K562 (cell line): ENCODE measurements around the gene AARS1. TPM values are rescaled to one million over a fixed set of nuclear protein-coding genes. Genes with fewer than 3 reads are reported as not detected.
A peak's percentile ranks its signal among the peaks of the same experiment; 100 is the strongest.

Source experiments
- BACH1 ChIP-seq: fragments of 200-800 bp; sonication (Bioruptor generic); IDR thresholded peaks from 2 replicates; pipeline ENCODE4 v1.6.1; 2016; ENCODE audit warnings: missing genetic modification characterization, missing compliant biosample characterization
- CCNT2 ChIP-seq: IDR thresholded peaks from 2 replicates; pipeline ENCODE4 v1.6.1; 2011; ENCODE audit warnings: borderline replicate concordance, low read depth, mild to moderate bottlenecking, moderate library complexity, mixed read lengths, low read length; ENCODE audit not compliant: insufficient read length; ENCODE audit errors: extremely low read depth
- CREB1 ChIP-seq, 2 experiments: sonication (generic) in 1 of 2; formaldehyde crosslinking in 1 of 2; IDR thresholded peaks; 2 replicates each; pipeline versions ENCODE4 v1.6.1 to v1.8.0; 2012 to 2022; ENCODE audit warnings: inconsistent platforms in 1 of 2, mild to moderate bottlenecking in 1 of 2, missing genetic modification reagents in 1 of 2, moderate library complexity in 1 of 2
- EP300 ChIP-seq: IDR thresholded peaks from 2 replicates; pipeline ENCODE4 v1.6.1; 2012; ENCODE audit warnings: low read length, improper control_type of control experiment
- HDAC8 ChIP-seq: fragments of 450-650 bp; IDR thresholded peaks from 2 replicates; pipeline ENCODE4 v1.6.1; 2016; ENCODE audit warnings: mild to moderate bottlenecking, missing genetic modification characterization, moderate library complexity, missing compliant biosample characterization
- JUNB ChIP-seq: fragments of 450-650 bp; formaldehyde crosslinking; conservative IDR thresholded peaks from 2 replicates; pipeline ENCODE4 v1.4.0; 2020; ENCODE audit warnings: mild to moderate bottlenecking
- PHF8 ChIP-seq: fragments of 200-600 bp; sonication (generic); IDR thresholded peaks from 2 replicates; pipeline ENCODE4 v1.6.1; 2012; ENCODE audit warnings: mixed run types, mild to moderate bottlenecking, inconsistent platforms, low read length, moderate library complexity, borderline replicate concordance
- POLR2G ChIP-seq: fragments of 200-400 bp; formaldehyde crosslinking; IDR thresholded peaks from 2 replicates; pipeline ENCODE4 v1.6.1; 2017; ENCODE audit warnings: low read depth, mild to moderate bottlenecking, antibody characterized with exemption, low read length, moderate library complexity
- RBM15 ChIP-seq: fragments of 200-400 bp; formaldehyde crosslinking; IDR thresholded peaks from 2 replicates; pipeline ENCODE4 v1.6.1; 2018; ENCODE audit warnings: mild to moderate bottlenecking, low read length, moderate library complexity; ENCODE audit not compliant: insufficient read depth
- RBM25 ChIP-seq: fragments of 200-400 bp; formaldehyde crosslinking; IDR thresholded peaks from 2 replicates; pipeline ENCODE4 v1.6.1; 2018; ENCODE audit warnings: low read length, low read depth, moderate library complexity; ENCODE audit not compliant: severe bottlenecking
- SRSF3 ChIP-seq: fragments of 200-400 bp; formaldehyde crosslinking; IDR thresholded peaks from 2 replicates; pipeline ENCODE4 v1.6.1; 2016; ENCODE audit warnings: mild to moderate bottlenecking, low read length, moderate library complexity; ENCODE audit not compliant: insufficient read depth
- TAF1 ChIP-seq: IDR thresholded peaks from 2 replicates; pipeline ENCODE4 v1.6.1; 2011; ENCODE audit warnings: mild to moderate bottlenecking, low read length, moderate library complexity; ENCODE audit not compliant: insufficient read depth, control insufficient read depth, severe bottlenecking; ENCODE audit errors: extremely low read depth
- TARDBP ChIP-seq: fragments of 450-650 bp; IDR thresholded peaks from 2 replicates; pipeline ENCODE4 v1.6.1; 2016
- TOE1 ChIP-seq, 2 experiments: fragments of 450-650 bp in 1 of 2; sonication (generic) in 1 of 2; formaldehyde crosslinking in 1 of 2; IDR thresholded peaks; 2 replicates each; pipeline versions ENCODE4 v1.7.1 to v1.8.0; 2016 to 2022; ENCODE audit warnings: borderline replicate concordance in 2 of 2, mild to moderate bottlenecking in 2 of 2, antibody characterized with exemption in 1 of 2, inconsistent platforms in 1 of 2, low read depth in 1 of 2, missing genetic modification reagents in 1 of 2, moderate library complexity in 1 of 2
- ZBTB7A ChIP-seq: IDR thresholded peaks from 2 replicates; pipeline ENCODE4 v1.6.1; 2011; ENCODE audit warnings: low read depth, mild to moderate bottlenecking, low read length, moderate library complexity, borderline replicate concordance; ENCODE audit not compliant: control insufficient read depth
- ZNF121 ChIP-seq: sonication (generic); formaldehyde crosslinking; conservative IDR thresholded peaks from 2 replicates; pipeline ENCODE4 v1.8.0; 2022; ENCODE audit warnings: missing genetic modification reagents
- ZNF717 ChIP-seq: fragments of 250-450 bp; sonication (Bioruptor Pico); IDR thresholded peaks from 2 replicates; pipeline ENCODE4 v1.5.0; 2021
- polyA plus RNA-seq, 8 experiments: library from polyadenylated mRNA; depleted of rRNA in 4 of 8; stranded (reverse) in 5 of 8; unstranded in 3 of 8; fragments of >200 nt; fragmentation: Nextera tagmentation in 2 of 8; fragmentation: Illumina TruSeq in 1 of 8; extraction: Ambion mirVana in 2 of 8; extraction: Trizol in 1 of 8; gene quantifications; 2 replicates each; pipeline versions ENCODE4 v1.2.1 to v1.2.3, GENCODE V29; 2011 to 2014; ENCODE audit warnings: inconsistent platforms in 1 of 8, missing spikeins in 1 of 8
- total RNA-seq, 7 experiments: library from RNA; depleted of rRNA in 6 of 7; stranded (reverse); fragments of >200 nt in 6 of 7; fragmentation: Illumina TruSeq in 2 of 7; extraction: Trizol in 2 of 7; gene quantifications; 2 replicates each; pipeline versions ENCODE4 v1.2.1 to v1.2.3, GENCODE V29; 2011 to 2021; ENCODE audit warnings: low replicate concordance in 1 of 7
- TF ChIP-seq, protein P1 (sequence below): fragments of 450-650 bp; formaldehyde crosslinking; IDR thresholded peaks from 2 replicates; pipeline ENCODE4 v1.4.0; 2022; ENCODE audit warnings: missing genetic modification characterization
- TF ChIP-seq, protein P2 (sequence below): fragments of 250-450 bp; sonication (Bioruptor Pico); IDR thresholded peaks from 2 replicates; pipeline ENCODE4 v1.9.0; 2021; ENCODE audit warnings: mild to moderate bottlenecking
- TF ChIP-seq, protein P3 (sequence below): fragments of 450-650 bp; IDR thresholded peaks from 2 replicates; pipeline ENCODE4 v1.6.1; 2018; ENCODE audit not compliant: partially characterized antibody

The AARS1 gene
- total and polyA plus RNA-seq, 9 of the 15 experiments (the other 6 are each of a cell fraction or from before 2014, with no cell fraction given), result 50.1 to 235 (median 174) TPM

DNA sequence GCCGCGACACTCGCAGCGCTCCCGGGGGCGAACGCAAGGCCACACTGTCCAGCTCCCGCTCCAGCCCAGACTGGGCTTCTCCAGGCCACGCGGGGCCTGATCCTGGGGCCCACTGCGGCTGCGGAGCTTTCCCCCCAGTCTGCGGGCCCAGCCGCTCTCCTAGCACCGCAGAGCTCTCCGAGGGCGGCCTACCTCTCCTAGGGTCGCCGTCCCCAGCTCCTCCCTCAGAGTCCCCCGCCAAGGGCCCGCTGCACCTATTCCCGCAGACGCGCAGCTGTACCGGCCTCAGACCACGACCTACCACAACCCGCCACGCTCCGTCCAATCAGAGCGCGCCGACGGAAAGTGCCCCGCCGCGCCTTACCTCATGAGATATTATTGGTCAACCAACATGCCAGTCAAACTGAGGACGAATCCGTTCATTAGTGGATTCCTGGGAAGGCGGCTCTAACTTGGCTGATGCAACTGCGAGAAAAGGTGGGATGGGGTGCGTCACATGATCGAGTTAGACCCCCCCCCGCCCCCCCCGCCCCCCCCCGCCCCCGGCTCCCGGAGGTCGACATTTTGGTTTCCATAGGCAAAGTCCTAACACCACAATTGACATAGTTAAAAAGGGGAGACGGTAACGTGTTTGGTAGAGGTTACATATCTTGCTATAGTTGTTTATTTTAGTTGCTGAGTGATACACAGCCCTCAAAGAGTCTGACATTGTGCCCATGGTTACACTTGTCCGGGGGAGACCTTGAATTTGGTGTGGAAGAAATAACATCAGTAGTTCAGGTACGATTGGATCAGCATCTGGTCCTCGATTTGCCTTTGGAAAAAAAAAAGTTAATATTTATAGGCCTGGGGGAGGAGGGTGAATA is at the start of gene AARS1 (continued):
- TF ChIP-seq, protein P1, sequence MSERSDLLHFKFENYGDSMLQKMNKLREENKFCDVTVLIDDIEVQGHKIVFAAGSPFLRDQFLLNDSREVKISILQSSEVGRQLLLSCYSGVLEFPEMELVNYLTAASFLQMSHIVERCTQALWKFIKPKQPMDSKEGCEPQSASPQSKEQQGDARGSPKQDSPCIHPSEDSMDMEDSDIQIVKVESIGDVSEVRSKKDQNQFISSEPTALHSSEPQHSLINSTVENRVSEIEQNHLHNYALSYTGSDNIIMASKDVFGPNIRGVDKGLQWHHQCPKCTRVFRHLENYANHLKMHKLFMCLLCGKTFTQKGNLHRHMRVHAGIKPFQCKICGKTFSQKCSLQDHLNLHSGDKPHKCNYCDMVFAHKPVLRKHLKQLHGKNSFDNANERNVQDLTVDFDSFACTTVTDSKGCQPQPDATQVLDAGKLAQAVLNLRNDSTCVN, result peak; percentile 92
- TF ChIP-seq JUNB (CRISPR knock-in tag), result no peak
- 0 out of 2 replicates have a peak, but pooled peaks have one; percentile 70 for TF ChIP-seq HDAC8 (tag)
- TF ChIP-seq ZNF717, result no peak
- TF ChIP-seq, protein P2, sequence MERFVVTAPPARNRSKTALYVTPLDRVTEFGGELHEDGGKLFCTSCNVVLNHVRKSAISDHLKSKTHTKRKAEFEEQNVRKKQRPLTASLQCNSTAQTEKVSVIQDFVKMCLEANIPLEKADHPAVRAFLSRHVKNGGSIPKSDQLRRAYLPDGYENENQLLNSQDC (CRISPR knock-in tag), result peak; percentile 80
- peak; percentile 44; the same call in 1 of the 2 replicates for TF ChIP-seq BACH1 (tag)
- peak; percentile 97 for TF ChIP-seq RBM25
- peak; percentile 85 for TF ChIP-seq EP300
- TF ChIP-seq TAF1, result peak; percentile 96
- TF ChIP-seq, protein P3, sequence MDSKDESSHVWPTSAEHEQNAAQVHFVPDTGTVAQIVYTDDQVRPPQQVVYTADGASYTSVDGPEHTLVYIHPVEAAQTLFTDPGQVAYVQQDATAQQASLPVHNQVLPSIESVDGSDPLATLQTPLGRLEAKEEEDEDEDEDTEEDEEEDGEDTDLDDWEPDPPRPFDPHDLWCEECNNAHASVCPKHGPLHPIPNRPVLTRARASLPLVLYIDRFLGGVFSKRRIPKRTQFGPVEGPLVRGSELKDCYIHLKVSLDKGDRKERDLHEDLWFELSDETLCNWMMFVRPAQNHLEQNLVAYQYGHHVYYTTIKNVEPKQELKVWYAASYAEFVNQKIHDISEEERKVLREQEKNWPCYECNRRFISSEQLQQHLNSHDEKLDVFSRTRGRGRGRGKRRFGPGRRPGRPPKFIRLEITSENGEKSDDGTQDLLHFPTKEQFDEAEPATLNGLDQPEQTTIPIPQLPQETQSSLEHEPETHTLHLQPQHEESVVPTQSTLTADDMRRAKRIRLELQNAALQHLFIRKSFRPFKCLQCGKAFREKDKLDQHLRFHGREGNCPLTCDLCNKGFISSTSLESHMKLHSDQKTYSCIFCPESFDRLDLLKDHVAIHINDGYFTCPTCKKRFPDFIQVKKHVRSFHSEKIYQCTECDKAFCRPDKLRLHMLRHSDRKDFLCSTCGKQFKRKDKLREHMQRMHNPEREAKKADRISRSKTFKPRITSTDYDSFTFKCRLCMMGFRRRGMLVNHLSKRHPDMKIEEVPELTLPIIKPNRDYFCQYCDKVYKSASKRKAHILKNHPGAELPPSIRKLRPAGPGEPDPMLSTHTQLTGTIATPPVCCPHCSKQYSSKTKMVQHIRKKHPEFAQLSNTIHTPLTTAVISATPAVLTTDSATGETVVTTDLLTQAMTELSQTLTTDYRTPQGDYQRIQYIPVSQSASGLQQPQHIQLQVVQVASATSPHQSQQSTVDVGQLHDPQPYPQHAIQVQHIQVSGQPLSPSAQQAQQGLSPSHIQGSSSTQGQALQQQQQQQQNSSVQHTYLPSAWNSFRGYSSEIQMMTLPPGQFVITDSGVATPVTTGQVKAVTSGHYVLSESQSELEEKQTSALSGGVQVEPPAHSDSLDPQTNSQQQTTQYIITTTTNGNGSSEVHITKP, result peak; percentile 54
- TF ChIP-seq TARDBP, result peak; percentile 30; the same call in 1 of the 2 replicates
- no peak for TF ChIP-seq ZNF121 (CRISPR knock-in tag)
- peak; percentile 93 for TF ChIP-seq TOE1 (IDR thresholded peaks at IDR 0.05; ENCODE audit: borderline replicate concordance)
- no peak for TF ChIP-seq TOE1 (CRISPR knock-in tag; IDR thresholded peaks at IDR 0.05; ENCODE audit: borderline replicate concordance, low read depth)
- peak; percentile 98 for TF ChIP-seq POLR2G
- TF ChIP-seq PHF8, result peak; percentile 97
- TF ChIP-seq SRSF3, result peak; percentile 96
- TF ChIP-seq ZBTB7A, result peak; percentile 92; the same call in 1 of the 2 replicates
- TF ChIP-seq RBM15, result no peak
- peak; percentile 80 for TF ChIP-seq CREB1 (IDR thresholded peaks at IDR 0.05)
- TF ChIP-seq CREB1 (CRISPR knock-in tag; IDR thresholded peaks at IDR 0.05), result peak; percentile 80
- TF ChIP-seq CCNT2, result peak; percentile 30
